ENCODE measurements around the gene HTR2B. TPM values are rescaled to one million over a fixed set of nuclear protein-coding genes. Genes with fewer than 3 reads are reported as not detected.

HTR2B gene
- total and polyA plus RNA-seq, 3 experiments from 2014 or later: not detected

DNA sequence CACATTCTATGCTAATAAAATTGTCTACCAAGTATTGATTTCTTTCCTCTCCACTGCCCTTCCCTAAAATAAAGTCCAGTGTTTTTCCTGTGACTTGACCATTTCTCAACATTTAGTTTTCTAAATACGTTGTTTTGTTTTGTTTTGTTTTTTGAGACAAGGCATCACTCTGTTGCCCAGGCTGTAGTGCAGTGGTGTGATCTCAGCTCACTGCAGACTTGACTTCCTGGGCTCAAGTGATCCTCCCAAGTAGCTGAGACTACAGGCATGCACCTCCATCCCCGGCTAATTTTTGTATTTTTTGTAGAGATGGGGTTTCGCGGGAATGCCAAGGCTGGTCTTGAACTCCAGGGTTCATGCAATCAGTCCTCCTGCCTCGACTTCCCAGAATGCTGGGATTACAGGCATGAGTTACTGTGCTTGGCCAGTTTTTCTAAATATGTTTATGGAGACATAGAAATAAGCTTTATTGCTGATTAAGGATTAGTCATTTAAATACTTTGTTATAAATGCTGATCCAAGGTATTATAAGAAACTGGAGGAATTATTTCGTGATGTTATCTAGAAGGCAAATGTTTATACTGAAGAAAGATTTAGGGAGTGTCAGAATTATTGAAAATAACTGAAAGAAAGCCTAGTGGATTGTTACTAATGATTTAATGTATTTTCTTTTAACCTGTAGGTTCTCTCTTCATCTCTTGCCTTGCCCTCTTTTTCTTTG, 5.7 kb upstream of the HTR2B start:
- no peaks in the 10 kb centered on the region for H3K4me1 ChIP-seq (ENCODE audit: insufficient read depth, low read length)
- Mint-ChIP-seq H3K36me3 (peaks cover 0 to 2% (median 1%) of the 10 kb centered on the region in 3 donors), H3K9me3 (no peaks in the 10 kb centered on the region), H3K4me1 (peaks cover 2 to 7% (median 3%) of the 10 kb centered on the region in 3 donors), H3K4me3 (no peak overlapping the region), H3K27me3 (no peaks in the 10 kb centered on the region), H3K27ac (peak overlapping the region in 1 of 8 donors; percentile 88)
- H3K27me3 ChIP-seq (ENCODE audit: insufficient read depth, low read length, poor library complexity, severe bottlenecking): no peaks in the 10 kb centered on the region
- CTCF ChIA-PET: interaction anchor here (1.1 to 1.4 kb wide), 3 partner anchors 9 to 321 kb away, joined by 3 read pairs; no protein-coding TSS in a partner anchor
- POLR2A ChIA-PET: no interaction called here
- H3K36me3 ChIP-seq (ENCODE audit: insufficient read depth, low read length): no peaks in the 10 kb centered on the region
- no peak for DNase-seq
- no peak overlapping the region for H3K4me3 ChIP-seq (ENCODE audit: low read length)
- H3K9me3 ChIP-seq (ENCODE audit: low read length): no peaks in the 10 kb centered on the region
- no peak overlapping the region for H3K27ac ChIP-seq (ENCODE audit: low read depth, low read length)

DNA sequence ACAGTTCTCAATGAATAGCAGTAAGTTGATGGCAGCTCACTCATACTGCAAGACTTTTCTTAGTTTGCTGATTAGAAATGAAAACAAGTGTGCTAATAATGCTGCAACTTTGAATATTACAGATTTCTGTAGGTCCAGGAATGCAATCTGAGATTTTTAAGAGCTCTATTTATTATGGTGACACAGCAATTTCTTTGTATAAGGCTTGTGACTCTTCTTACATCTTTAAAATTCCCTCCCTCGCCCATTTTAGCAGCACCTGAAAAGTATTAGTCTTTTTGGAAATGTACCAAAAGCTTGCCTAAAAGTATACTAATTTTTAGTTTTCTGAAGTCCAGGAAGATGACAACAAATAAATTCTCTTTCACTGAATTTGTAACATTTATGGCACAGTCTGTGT, 4.4 kb upstream of the HTR2B start:
- ChIA-PET CTCF (no interaction called here), POLR2A (interaction anchor here (0.5 kb wide), 1 partner anchor 32 kb away, joined by 3 read pairs; no protein-coding TSS in a partner anchor)
- no peaks in the 10 kb centered on the region for H3K9me3 Mint-ChIP-seq
- Histone ChIP-seq H3K4me1 (ENCODE audit: insufficient read depth, low read length) (no peaks in the 10 kb centered on the region), H3K4me3 (ENCODE audit: low read length) (no peak overlapping the region), H3K27me3 (ENCODE audit: insufficient read depth, low read length, poor library complexity, severe bottlenecking) (no peaks in the 10 kb centered on the region), H3K9me3 (ENCODE audit: low read length) (no peaks in the 10 kb centered on the region), H3K36me3 (ENCODE audit: insufficient read depth, low read length) (no peaks in the 10 kb centered on the region), H3K27ac (ENCODE audit: low read depth, low read length) (no peak overlapping the region)
- H3K27me3 Mint-ChIP-seq: no peaks in the 10 kb centered on the region
- DNase-seq: no peak
- H3K4me1 Mint-ChIP-seq: peaks cover 10 to 19% (median 14%) of the 10 kb centered on the region in 3 donors
- H3K27ac Mint-ChIP-seq: no peak overlapping the region
- H3K4me3 Mint-ChIP-seq: no peak overlapping the region
- peaks cover 0 to 2% (median 1%) of the 10 kb centered on the region in 3 donors for H3K36me3 Mint-ChIP-seq

DNA sequence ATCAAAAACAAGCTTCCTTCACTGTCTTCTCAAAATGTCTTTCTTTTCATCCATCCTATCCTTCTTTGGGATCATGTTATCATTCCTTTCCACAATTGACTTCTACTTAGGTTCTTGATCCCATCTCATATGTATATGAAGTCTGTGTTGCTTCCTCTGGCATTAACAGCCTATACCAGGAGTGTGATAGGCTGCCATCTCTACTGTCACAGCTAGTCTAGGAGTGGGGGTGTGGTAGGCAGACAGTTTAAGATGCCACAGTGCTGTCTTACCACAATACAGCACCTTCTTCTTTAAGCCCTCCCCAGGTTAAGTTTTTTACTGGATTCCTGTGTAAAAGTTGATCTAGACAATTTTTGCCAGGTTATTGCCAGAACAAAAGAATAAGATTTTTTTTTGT, 3.7 kb upstream of the HTR2B start:
- Histone ChIP-seq H3K27me3 (ENCODE audit: insufficient read depth, low read length, poor library complexity, severe bottlenecking) (no peaks in the 10 kb centered on the region), H3K4me3 (ENCODE audit: low read length) (no peak overlapping the region), H3K27ac (ENCODE audit: low read depth, low read length) (no peak overlapping the region), H3K36me3 (ENCODE audit: insufficient read depth, low read length) (no peaks in the 10 kb centered on the region), H3K4me1 (ENCODE audit: insufficient read depth, low read length) (no peaks in the 10 kb centered on the region), H3K9me3 (ENCODE audit: low read length) (no peaks in the 10 kb centered on the region)
- peak overlapping the region in 1 of 8 donors; percentile 34 for H3K27ac Mint-ChIP-seq
- CTCF ChIA-PET: no interaction called here
- POLR2A ChIA-PET: interaction anchor here (0.5 kb wide), 1 partner anchor 32 kb away, joined by 3 read pairs; no protein-coding TSS in a partner anchor
- H3K36me3 Mint-ChIP-seq: peaks cover 0 to 2% (median 1%) of the 10 kb centered on the region in 3 donors
- no peaks in the 10 kb centered on the region for H3K9me3 Mint-ChIP-seq
- H3K4me1 Mint-ChIP-seq: peaks cover 14 to 26% (median 20%) of the 10 kb centered on the region in 3 donors
- no peaks in the 10 kb centered on the region for H3K27me3 Mint-ChIP-seq
- no peak for DNase-seq
- no peak overlapping the region for H3K4me3 Mint-ChIP-seq

DNA sequence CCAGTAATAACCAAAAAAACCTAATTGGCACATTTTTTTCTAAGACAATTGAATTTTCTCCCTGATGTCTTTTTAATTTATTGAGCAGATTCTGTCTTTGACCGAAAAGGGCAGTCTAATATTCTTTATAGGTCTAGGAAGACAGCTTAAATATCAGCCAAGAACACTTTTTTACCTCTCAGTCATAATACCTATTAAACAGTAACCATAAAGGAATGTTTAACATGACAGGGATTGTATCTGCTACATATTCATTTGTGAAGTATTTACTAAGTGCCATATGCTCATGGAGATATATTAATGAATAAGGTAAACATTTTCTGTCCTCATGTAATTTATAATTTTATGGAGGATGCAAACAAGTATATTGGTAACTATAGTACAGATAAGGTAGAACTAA, 3.1 kb upstream of the HTR2B start:
- H3K27me3 Mint-ChIP-seq: no peaks in the 10 kb centered on the region
- ChIA-PET CTCF (no interaction called here), POLR2A (no interaction called here)
- DNase-seq: no peak
- no peaks in the 10 kb centered on the region for H3K9me3 Mint-ChIP-seq
- peaks cover 16 to 30% (median 24%) of the 10 kb centered on the region in 3 donors for H3K4me1 Mint-ChIP-seq
- H3K27ac Mint-ChIP-seq: peak overlapping the region in 1 of 8 donors; percentile 16
- Histone ChIP-seq H3K27ac (ENCODE audit: low read depth, low read length) (no peak overlapping the region), H3K4me1 (ENCODE audit: insufficient read depth, low read length) (no peaks in the 10 kb centered on the region), H3K36me3 (ENCODE audit: insufficient read depth, low read length) (no peaks in the 10 kb centered on the region), H3K9me3 (ENCODE audit: low read length) (no peaks in the 10 kb centered on the region), H3K27me3 (ENCODE audit: insufficient read depth, low read length, poor library complexity, severe bottlenecking) (no peaks in the 10 kb centered on the region), H3K4me3 (ENCODE audit: low read length) (no peak overlapping the region)
- peaks cover 0 to 2% (median 1%) of the 10 kb centered on the region in 3 donors for H3K36me3 Mint-ChIP-seq
- no peak overlapping the region for H3K4me3 Mint-ChIP-seq

DNA sequence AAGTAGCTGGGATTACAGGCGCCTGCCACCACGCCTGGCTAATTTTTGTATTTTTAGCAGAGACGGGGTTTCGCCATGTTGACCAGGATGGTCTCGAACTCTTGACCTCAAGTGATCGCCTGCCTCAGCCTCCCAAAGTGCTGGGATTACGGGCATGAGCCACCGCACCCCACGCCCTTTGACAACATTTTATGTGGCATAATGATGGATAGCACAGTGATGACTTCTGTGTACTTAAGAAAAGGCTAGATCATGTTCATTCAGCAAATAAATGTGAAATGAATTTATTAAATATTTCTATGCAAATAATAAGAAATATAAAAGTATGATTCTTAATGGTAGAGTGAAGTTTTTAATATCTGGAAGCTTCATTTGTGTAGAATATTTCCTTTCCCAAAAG, 2.6 kb upstream of the HTR2B start:
- CTCF ChIA-PET: no interaction called here

DNA sequence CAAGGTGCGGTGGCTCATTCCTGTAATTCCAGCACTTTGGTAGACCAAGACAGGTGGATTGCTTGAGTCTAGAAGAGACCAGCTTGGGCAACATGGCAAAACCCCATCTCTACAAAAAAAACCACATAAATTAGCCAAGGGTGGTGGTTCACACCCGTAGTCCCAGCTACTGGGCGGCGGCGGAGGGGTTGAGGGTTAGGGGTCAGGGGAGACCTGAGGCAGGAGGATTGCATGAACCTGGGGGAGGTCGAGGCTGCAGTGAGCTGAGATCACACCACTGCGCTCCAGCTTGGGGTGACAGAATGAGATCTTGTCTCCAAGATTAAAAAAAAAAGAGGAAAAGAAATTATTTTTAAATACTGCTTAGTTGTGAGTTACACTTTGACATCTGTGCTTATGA, 1.3 kb upstream of the HTR2B start:
- Histone ChIP-seq H3K36me3 (ENCODE audit: insufficient read depth, low read length) (no peaks in the 10 kb centered on the region), H3K9me3 (ENCODE audit: low read length) (no peaks in the 10 kb centered on the region), H3K4me3 (ENCODE audit: low read length) (no peak overlapping the region), H3K4me1 (ENCODE audit: insufficient read depth, low read length) (no peaks in the 10 kb centered on the region), H3K27me3 (ENCODE audit: insufficient read depth, low read length, poor library complexity, severe bottlenecking) (no peaks in the 10 kb centered on the region), H3K27ac (ENCODE audit: low read depth, low read length) (no peak overlapping the region)
- ChIA-PET CTCF (interaction anchor here (1.1 kb wide), 1 partner anchor 326 kb away, joined by 3 read pairs; no protein-coding TSS in a partner anchor), POLR2A (no interaction called here)
- H3K27ac Mint-ChIP-seq: peak overlapping the region in 1 of 8 donors; percentile 77
- no peaks in the 10 kb centered on the region for H3K27me3 Mint-ChIP-seq
- H3K4me3 Mint-ChIP-seq: no peak overlapping the region
- no peaks in the 10 kb centered on the region for H3K9me3 Mint-ChIP-seq
- no peak for DNase-seq
- H3K36me3 Mint-ChIP-seq: peaks cover 0 to 2% (median 1%) of the 10 kb centered on the region in 3 donors
- peaks cover 16 to 26% (median 21%) of the 10 kb centered on the region in 3 donors for H3K4me1 Mint-ChIP-seq

More for the DNA sequence above, 2.6 kb upstream of the HTR2B start:
- H3K27me3 ChIP-seq (ENCODE audit: insufficient read depth, low read length, poor library complexity, severe bottlenecking): no peaks in the 10 kb centered on the region
- POLR2A ChIA-PET: no interaction called here
- no peaks in the 10 kb centered on the region for H3K9me3 Mint-ChIP-seq
- no peaks in the 10 kb centered on the region for H3K4me1 ChIP-seq (ENCODE audit: insufficient read depth, low read length)
- H3K27me3 Mint-ChIP-seq: no peaks in the 10 kb centered on the region
- H3K36me3 ChIP-seq (ENCODE audit: insufficient read depth, low read length): no peaks in the 10 kb centered on the region
- peaks cover 16 to 26% (median 21%) of the 10 kb centered on the region in 3 donors for H3K4me1 Mint-ChIP-seq
- H3K27ac Mint-ChIP-seq: peak overlapping the region in 1 of 8 donors; percentile 68
- no peak overlapping the region for H3K27ac ChIP-seq (ENCODE audit: low read depth, low read length)
- H3K4me3 ChIP-seq (ENCODE audit: low read length): no peak overlapping the region
- H3K4me3 Mint-ChIP-seq: no peak overlapping the region
- no peak for DNase-seq
- H3K9me3 ChIP-seq (ENCODE audit: low read length): no peaks in the 10 kb centered on the region
- peaks cover 0 to 2% (median 1%) of the 10 kb centered on the region in 3 donors for H3K36me3 Mint-ChIP-seq

DNA sequence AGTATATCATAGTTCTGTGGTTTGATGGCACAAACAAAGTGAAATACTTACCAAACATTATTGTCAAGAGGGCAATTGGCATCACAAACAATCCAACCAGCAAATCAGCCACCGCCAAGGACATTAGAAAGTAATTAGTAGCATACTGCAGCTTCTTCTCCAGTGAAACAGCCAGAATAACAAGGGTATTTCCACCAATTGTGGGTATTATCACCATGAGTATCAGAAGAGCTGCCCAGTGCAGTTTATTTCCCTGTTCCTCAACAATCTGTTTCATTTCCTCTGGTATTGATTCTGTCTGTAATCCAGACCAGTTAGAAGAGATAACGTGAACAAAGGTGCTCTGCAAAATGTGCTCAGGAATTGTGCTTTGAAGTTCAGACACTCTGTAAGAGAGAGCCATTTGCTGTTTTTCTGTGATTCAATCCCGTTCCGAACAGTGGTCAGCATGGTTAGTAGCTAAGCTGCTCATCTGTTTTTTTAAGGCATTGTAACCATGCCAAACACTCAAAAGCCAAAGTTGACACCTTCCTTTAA, 1.4 kb downstream of the HTR2B start:
- H3K27ac ChIP-seq (ENCODE audit: low read depth, low read length): no peak overlapping the region
- H3K9me3 ChIP-seq (ENCODE audit: low read length): no peaks in the 10 kb centered on the region
- CTCF ChIA-PET: no interaction called here
- H3K4me1 ChIP-seq (ENCODE audit: insufficient read depth, low read length): no peaks in the 10 kb centered on the region
- H3K9me3 Mint-ChIP-seq: no peaks in the 10 kb centered on the region
- peaks cover 16 to 26% (median 21%) of the 10 kb centered on the region in 3 donors for H3K4me1 Mint-ChIP-seq
- H3K27me3 ChIP-seq (ENCODE audit: insufficient read depth, low read length, poor library complexity, severe bottlenecking): no peaks in the 10 kb centered on the region
- POLR2A ChIA-PET: no interaction called here
- H3K4me3 ChIP-seq (ENCODE audit: low read length): no peak overlapping the region
- H3K27ac Mint-ChIP-seq: peak overlapping the region in 1 of 8 donors; percentile 1
- H3K27me3 Mint-ChIP-seq: no peaks in the 10 kb centered on the region
- DNase-seq: no peak
- H3K36me3 ChIP-seq (ENCODE audit: insufficient read depth, low read length): no peaks in the 10 kb centered on the region
- no peak overlapping the region for H3K4me3 Mint-ChIP-seq
- H3K36me3 Mint-ChIP-seq: peaks cover 0 to 5% (median 5%) of the 10 kb centered on the region in 3 donors

DNA sequence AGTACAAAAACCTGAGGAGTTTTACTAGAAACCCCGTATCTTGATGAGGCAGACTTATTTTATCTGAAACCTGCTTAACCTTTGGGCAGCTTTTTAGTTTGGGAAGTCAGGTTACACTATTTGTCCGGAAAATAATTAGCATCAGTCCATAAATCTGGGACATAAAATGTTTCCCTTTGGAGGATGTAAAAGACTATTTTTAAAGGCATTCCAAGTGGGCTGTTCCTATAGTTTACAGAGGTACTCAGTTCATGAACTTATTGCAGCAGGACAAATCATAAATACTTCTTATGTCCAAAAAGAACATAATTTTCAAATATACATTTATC, 6.3 kb downstream of the HTR2B start:
- no peaks in the 10 kb centered on the region for H3K4me1 ChIP-seq (ENCODE audit: insufficient read depth, low read length)
- Mint-ChIP-seq H3K4me3 (no peak overlapping the region), H3K4me1 (peaks cover 3 to 9% (median 5%) of the 10 kb centered on the region in 3 donors), H3K27me3 (no peaks in the 10 kb centered on the region), H3K9me3 (no peaks in the 10 kb centered on the region), H3K36me3 (peaks cover 0 to 13% (median 8%) of the 10 kb centered on the region in 3 donors), H3K27ac (no peak overlapping the region)
- no peaks in the 10 kb centered on the region for H3K36me3 ChIP-seq (ENCODE audit: insufficient read depth, low read length)
- DNase-seq: no peak
- H3K9me3 ChIP-seq (ENCODE audit: low read length): no peaks in the 10 kb centered on the region
- H3K27ac ChIP-seq (ENCODE audit: low read depth, low read length): no peak overlapping the region
- ChIA-PET POLR2A (no interaction called here), CTCF (no interaction called here)
- H3K4me3 ChIP-seq (ENCODE audit: low read length): no peak overlapping the region
- no peaks in the 10 kb centered on the region for H3K27me3 ChIP-seq (ENCODE audit: insufficient read depth, low read length, poor library complexity, severe bottlenecking)

All from CD8-positive, alpha-beta memory T cell (primary cell).